Measurements from ENCODE around the gene URB1.

The URB1 gene

DNA sequence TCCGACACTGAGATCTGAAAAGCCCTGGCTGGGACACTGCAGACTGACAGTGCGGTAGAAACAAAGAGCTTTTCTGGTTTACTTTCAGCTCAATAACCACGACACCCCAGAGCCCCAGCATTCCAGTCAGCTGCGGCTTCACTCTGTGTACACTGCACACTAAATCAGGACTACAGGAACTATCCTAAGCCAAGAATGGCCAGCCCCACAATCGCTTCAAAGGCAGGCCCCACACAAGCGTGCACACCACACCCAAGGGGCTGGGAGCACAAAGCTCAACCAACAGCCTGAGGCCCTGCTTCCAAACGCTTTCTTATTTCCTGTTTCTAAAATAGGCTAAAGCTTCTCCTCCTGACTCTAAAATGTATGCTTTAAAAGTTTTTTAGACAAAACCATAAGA is 28.4 kb downstream of the URB1 start:
- TF ChIP-seq TAF1 (IDR thresholded peaks at IDR 0.05; ENCODE audit: borderline replicate concordance, insufficient read depth, low read length) = no peak
- TF ChIP-seq, protein P1, sequence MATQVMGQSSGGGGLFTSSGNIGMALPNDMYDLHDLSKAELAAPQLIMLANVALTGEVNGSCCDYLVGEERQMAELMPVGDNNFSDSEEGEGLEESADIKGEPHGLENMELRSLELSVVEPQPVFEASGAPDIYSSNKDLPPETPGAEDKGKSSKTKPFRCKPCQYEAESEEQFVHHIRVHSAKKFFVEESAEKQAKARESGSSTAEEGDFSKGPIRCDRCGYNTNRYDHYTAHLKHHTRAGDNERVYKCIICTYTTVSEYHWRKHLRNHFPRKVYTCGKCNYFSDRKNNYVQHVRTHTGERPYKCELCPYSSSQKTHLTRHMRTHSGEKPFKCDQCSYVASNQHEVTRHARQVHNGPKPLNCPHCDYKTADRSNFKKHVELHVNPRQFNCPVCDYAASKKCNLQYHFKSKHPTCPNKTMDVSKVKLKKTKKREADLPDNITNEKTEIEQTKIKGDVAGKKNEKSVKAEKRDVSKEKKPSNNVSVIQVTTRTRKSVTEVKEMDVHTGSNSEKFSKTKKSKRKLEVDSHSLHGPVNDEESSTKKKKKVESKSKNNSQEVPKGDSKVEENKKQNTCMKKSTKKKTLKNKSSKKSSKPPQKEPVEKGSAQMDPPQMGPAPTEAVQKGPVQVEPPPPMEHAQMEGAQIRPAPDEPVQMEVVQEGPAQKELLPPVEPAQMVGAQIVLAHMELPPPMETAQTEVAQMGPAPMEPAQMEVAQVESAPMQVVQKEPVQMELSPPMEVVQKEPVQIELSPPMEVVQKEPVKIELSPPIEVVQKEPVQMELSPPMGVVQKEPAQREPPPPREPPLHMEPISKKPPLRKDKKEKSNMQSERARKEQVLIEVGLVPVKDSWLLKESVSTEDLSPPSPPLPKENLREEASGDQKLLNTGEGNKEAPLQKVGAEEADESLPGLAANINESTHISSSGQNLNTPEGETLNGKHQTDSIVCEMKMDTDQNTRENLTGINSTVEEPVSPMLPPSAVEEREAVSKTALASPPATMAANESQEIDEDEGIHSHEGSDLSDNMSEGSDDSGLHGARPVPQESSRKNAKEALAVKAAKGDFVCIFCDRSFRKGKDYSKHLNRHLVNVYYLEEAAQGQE (IDR thresholded peaks at IDR 0.05; ENCODE audit: insufficient read depth in 1 of 2, low read depth in 2 of 2, low read length in 2 of 2) = no peak
- TF ChIP-seq POLR2AphosphoS5 (IDR thresholded peaks at IDR 0.05; ENCODE audit: low read depth, low read length) = no peak
- TF ChIP-seq FOXP2 (optimal IDR thresholded peaks at IDR 0.05; ENCODE audit: borderline replicate concordance, extremely low read depth, extremely low read length, insufficient read depth) = no peak
- TF ChIP-seq SIN3A (IDR thresholded peaks at IDR 0.05; ENCODE audit: borderline replicate concordance, insufficient read depth, low read length) = no peak

GRCh38 chr21:32360401-32360975 is 32.3 kb downstream of the URB1 start:
- TF ChIP-seq SIN3A (IDR thresholded peaks at IDR 0.05; ENCODE audit: borderline replicate concordance, insufficient read depth, low read length) = no peak
- TF ChIP-seq, protein P1 (IDR thresholded peaks at IDR 0.05; ENCODE audit: insufficient read depth in 1 of 2, low read depth in 2 of 2, low read length in 2 of 2) = no peak

DNA sequence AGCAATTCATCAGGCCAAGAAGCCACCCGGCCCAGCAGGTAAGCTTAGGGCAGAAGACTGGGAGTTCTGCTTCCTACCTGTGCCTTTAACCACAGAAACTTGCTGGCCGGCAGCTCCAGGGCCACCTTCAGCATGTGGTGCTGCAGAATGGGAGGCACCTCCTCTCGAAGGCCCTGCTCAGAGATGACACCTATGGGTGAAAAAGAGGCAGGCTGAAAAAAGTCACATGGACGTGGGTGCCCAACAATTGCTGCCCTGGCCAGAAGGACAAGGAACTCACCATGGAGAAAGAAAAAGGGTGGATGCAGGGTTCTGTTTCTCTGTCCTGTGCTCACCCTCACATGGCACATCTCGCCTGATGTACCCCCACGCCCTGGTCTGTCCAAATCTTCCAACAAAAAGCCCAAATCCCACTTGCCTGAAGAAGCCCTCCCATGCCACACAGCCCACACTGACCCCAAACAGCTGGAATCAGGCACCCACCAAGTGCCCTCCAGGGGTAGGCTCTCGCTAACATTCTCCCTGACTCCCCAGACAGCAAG is 33.0 kb downstream of the URB1 start:
- TF ChIP-seq TAF1 (IDR thresholded peaks at IDR 0.05; ENCODE audit: borderline replicate concordance, insufficient read depth, low read length) (no peak), FOXP2 (optimal IDR thresholded peaks at IDR 0.05; ENCODE audit: borderline replicate concordance, extremely low read depth, extremely low read length, insufficient read depth) (no peak), POLR2AphosphoS5 (IDR thresholded peaks at IDR 0.05; ENCODE audit: low read depth, low read length) (no peak), SIN3A (IDR thresholded peaks at IDR 0.05; ENCODE audit: borderline replicate concordance, insufficient read depth, low read length) (no peak)
- TF ChIP-seq, protein P1 (IDR thresholded peaks at IDR 0.05; ENCODE audit: insufficient read depth in 1 of 2, low read depth in 2 of 2, low read length in 2 of 2) = no peak

DNA sequence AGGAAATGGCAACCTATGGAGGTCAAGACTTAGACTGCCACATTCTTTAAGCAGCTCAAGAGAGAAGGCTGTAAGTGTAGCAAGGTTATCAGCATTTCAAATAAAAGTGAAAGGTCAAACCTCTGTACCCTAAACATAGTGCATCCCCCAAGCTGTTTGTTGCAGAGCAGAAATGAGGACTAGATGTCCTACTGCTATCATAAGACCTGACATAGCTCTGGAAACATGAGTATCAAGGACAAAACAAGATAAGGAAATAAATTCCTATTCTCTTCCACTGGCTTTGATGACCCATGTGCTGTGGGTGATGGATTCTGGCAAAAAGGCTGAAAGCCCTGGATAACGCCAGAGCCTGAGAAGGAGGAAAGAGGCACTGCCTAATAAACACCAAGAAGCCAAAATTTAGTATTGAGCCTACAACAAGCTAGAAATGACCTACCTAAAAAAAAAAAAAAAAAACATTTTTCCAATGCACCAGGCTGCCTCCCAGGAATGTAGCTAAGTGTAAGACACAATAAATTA is 35.9 kb downstream of the URB1 start:
- TF ChIP-seq SIN3A (IDR thresholded peaks at IDR 0.05; ENCODE audit: borderline replicate concordance, insufficient read depth, low read length) = no peak
- TF ChIP-seq, protein P1 (IDR thresholded peaks at IDR 0.05; ENCODE audit: insufficient read depth in 1 of 2, low read depth in 2 of 2, low read length in 2 of 2) = no peak
- no peak for TF ChIP-seq FOXP2 (optimal IDR thresholded peaks at IDR 0.05; ENCODE audit: borderline replicate concordance, extremely low read depth, extremely low read length, insufficient read depth)
- TF ChIP-seq TAF1 (IDR thresholded peaks at IDR 0.05; ENCODE audit: borderline replicate concordance, insufficient read depth, low read length) = no peak
